Measurements from ENCODE around the gene ZBTB16. TPM values are rescaled to one million over a fixed set of nuclear protein-coding genes. Genes with fewer than 3 reads are reported as not detected.
A peak's percentile ranks its signal among the peaks of the same experiment; 100 is the strongest.

ZBTB16 gene
- total and polyA plus RNA-seq, 11 donors, result 15.3 to 130 (median 62.8) TPM

DNA sequence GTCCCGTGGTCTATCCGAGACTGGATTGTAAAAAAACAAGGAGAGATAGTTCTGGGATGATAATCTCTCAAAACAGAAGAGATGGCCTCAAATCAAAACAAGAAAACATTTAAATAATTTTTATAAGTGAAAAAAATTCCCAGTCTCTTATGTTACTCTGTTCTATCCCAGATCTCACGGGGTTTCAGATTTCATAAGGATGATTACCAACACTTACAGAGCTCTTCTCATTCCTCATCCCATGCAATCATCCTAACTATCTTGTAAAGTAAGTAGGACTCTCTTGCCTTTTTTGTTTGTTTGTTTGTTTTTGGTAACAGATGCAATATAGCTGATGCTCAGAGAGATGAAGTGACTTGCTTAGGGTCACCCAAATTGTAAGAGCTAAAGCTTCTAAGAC, 20.0 kb upstream of the ZBTB16 start:
- TF ChIP-seq POLR2A (IDR thresholded peaks at IDR 0.05), result no peak
- TF ChIP-seq, protein P1, sequence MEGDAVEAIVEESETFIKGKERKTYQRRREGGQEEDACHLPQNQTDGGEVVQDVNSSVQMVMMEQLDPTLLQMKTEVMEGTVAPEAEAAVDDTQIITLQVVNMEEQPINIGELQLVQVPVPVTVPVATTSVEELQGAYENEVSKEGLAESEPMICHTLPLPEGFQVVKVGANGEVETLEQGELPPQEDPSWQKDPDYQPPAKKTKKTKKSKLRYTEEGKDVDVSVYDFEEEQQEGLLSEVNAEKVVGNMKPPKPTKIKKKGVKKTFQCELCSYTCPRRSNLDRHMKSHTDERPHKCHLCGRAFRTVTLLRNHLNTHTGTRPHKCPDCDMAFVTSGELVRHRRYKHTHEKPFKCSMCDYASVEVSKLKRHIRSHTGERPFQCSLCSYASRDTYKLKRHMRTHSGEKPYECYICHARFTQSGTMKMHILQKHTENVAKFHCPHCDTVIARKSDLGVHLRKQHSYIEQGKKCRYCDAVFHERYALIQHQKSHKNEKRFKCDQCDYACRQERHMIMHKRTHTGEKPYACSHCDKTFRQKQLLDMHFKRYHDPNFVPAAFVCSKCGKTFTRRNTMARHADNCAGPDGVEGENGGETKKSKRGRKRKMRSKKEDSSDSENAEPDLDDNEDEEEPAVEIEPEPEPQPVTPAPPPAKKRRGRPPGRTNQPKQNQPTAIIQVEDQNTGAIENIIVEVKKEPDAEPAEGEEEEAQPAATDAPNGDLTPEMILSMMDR (IDR thresholded peaks at IDR 0.05), result no peak
- DNase-seq, result no peak
- WGBS, 4 donors, result 86 to 91% (median 88%) methylated on average over 3 of the region's 3 CpGs
- peaks cover 0 to 10% (median 0%) of the 10 kb centered on the region in 12 donors for H3K9me3 ChIP-seq
- intact Hi-C loops (cut with DNase I), result loop anchor here in 8 of 10 donors (5.0 to 10.0 kb wide), 4 partner anchors 142 to 395 kb away; partner anchors contain the start of gene REXO2 (in 1 of the 8)
- H3K27me3 ChIP-seq, result no peaks in the 10 kb centered on the region
- peak overlapping the region in 1 of 12 donors; percentile 81 for H3K27ac ChIP-seq
- H3K4me1 ChIP-seq, result peaks cover 4 to 30% (median 13%) of the 10 kb centered on the region in 12 donors
- no peaks in the 10 kb centered on the region for H3K36me3 ChIP-seq
- no peak for ATAC-seq
- no peak overlapping the region for H3K4me3 ChIP-seq

DNA sequence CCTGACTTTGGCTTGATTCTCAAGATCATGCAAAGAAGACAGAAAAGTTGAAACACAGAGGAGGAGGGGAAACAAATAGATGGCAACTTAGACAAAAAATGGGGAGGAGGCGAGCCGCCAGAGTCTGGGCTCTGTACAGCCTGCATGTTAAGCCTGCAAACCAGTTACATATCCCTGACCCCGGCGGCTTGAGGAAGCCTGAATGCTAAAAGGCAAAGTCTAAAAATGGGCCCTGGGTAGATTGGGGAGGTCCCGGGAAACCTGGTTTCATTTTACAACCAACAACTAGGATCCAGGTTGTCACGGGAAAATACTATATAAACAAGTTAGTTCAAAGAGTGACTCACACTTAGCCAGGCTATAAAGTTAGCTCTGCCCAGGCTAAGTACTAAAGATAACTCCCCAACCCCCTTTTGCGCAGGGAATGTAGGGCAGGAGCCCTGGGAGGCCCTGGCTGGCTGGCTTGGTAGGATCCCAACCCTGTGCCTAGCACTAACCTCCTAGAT, 18.8 kb upstream of the ZBTB16 start:
- H3K4me3 ChIP-seq, result no peak overlapping the region
- intact Hi-C loops (cut with DNase I), result loop anchor here in 1 of 10 donors (5.0 kb wide), 1 partner anchor 1372 kb away; no protein-coding TSS in a partner anchor
- H3K36me3 ChIP-seq, result no peaks in the 10 kb centered on the region
- 61 to 70% (median 65%) methylated on average over 7 of the region's 7 CpGs for WGBS, 4 donors
- H3K4me1 ChIP-seq, result peaks cover 4 to 28% (median 12%) of the 10 kb centered on the region in 12 donors
- H3K27me3 ChIP-seq, result no peaks in the 10 kb centered on the region
- DNase-seq (no peak), ATAC-seq (peak; percentile 33 to 64 (median 53))
- TF ChIP-seq, protein P1 (IDR thresholded peaks at IDR 0.05), result no peak
- no peak for TF ChIP-seq POLR2A (IDR thresholded peaks at IDR 0.05)
- peak overlapping the region in 8 of 12 donors; percentile 21 to 81 (median 52) for H3K27ac ChIP-seq
- H3K9me3 ChIP-seq, result peaks cover 0 to 10% (median 0%) of the 10 kb centered on the region in 12 donors

DNA sequence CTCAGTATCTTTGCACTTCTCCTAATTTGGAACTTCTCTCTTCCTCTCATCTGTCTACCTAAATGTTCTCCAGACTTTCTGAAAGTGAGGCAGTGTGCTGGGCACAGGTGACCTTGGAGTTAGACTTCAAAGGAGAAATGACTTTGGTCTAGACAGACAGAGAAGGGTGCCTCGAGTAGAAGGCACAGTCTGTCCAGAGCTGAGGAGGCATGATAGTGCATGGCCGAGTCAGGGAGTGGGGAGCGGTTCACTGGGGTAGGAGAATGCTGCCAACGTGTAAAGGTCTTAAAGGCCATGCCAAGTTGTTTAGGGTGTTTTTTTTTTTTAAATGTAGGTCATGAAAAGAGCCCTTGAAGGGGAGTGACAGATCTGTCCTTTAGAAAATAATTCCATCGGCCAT, 17.3 kb upstream of the ZBTB16 start:
- H3K27me3 ChIP-seq, result no peaks in the 10 kb centered on the region
- ATAC-seq (peak in 2 of 4 donors; percentile 57 to 64), DNase-seq (no peak)
- 59 to 71% (median 66%) methylated on average over 5 of the region's 5 CpGs for whole genome bisulfite sequencing, 4 donors
- TF ChIP-seq, protein P1 (IDR thresholded peaks at IDR 0.05), result no peak
- TF ChIP-seq POLR2A (IDR thresholded peaks at IDR 0.05), result no peak
- peaks cover 0 to 14% (median 6%) of the 10 kb centered on the region in 12 donors for H3K4me1 ChIP-seq
- no peak overlapping the region for H3K4me3 ChIP-seq
- H3K9me3 ChIP-seq, result peaks cover 0 to 10% (median 0%) of the 10 kb centered on the region in 12 donors
- H3K36me3 ChIP-seq, result no peaks in the 10 kb centered on the region
- intact Hi-C loops (cut with DNase I), result loop anchor here in 1 of 10 donors (5.0 kb wide), 1 partner anchor 1370 kb away; no protein-coding TSS in a partner anchor
- peak overlapping the region in 1 of 12 donors; percentile 3 for H3K27ac ChIP-seq

DNA sequence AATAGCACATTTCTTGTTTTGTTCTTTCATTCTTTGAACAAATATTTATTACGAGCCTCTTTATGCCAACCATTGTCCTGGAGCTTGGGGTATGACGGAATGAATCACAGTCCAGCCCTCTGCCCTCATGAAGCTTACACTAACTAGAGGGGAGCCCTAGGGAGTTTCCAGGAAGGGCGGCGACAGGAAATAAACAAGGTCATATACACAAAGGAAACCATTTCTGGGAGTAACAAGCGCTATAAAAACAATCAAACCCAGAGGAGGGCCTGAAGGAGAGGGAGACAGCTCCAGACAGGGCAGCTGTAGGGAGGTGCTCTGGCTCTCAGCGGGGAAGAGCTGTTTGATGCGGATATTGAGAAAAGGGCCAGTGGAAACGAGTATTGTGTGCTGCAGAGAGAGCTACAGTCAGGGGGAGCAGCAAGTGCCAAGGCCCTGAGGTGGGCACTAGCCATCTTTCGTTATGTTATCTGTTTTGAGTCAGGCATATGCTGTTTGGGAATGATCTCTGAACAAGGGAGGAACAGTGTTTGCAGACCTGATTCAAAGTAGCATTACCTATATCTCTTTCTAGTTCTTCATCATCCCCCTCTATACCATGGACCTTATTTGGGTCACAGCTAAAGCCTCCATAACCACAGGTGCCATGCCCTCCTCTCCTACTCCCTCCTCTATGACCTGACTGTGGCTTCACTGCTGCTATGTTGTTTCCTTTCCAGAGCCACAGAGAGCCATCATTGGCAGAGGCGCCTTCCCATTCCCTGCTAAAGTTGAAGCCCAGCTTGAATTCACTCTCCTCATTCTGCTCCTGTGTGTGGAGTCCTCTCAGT, 15.3 kb upstream of the ZBTB16 start:
- peaks cover 0 to 10% (median 0%) of the 10 kb centered on the region in 12 donors for H3K9me3 ChIP-seq
- peaks cover 0 to 14% (median 6%) of the 10 kb centered on the region in 12 donors for H3K4me1 ChIP-seq
- DNase-seq (peak in 3 of 5 donors; percentile 23 to 63 (median 27)), ATAC-seq (peak; percentile 44 to 88 (median 63))
- H3K4me3 ChIP-seq, result no peak overlapping the region
- 62 to 75% (median 66%) methylated on average over 10 of the region's 10 CpGs for WGBS, 4 donors
- TF ChIP-seq, protein P1 (IDR thresholded peaks at IDR 0.05), result no peak
- TF ChIP-seq POLR2A (IDR thresholded peaks at IDR 0.05), result peak in 1 of 2 donors; percentile 61
- no peaks in the 10 kb centered on the region for H3K27me3 ChIP-seq
- H3K27ac ChIP-seq, result peak overlapping the region in 11 of 12 donors; percentile 25 to 70 (median 54)
- no peaks in the 10 kb centered on the region for H3K36me3 ChIP-seq
- intact Hi-C loops (cut with DNase I), result loop anchor here in 1 of 10 donors (5.0 kb wide), 1 partner anchor 1368 kb away; no protein-coding TSS in a partner anchor

All from heart left ventricle (tissue), 16 donors.